IMR-90 (cell line): Measurements from ENCODE around the gene CD2BP2. TPM values are rescaled to one million over a fixed set of nuclear protein-coding genes. Genes with fewer than 3 reads are reported as not detected.
A peak's percentile ranks its signal among the peaks of the same experiment; 100 is the strongest.

ENCODE experiments used
- ATAC-seq: fragments of 200-7000 bp; cut with Tn5 transposase; 2 replicates; pipeline ENCODE4 v1.9.1; 2020; ENCODE audit warnings: low read depth, mild to moderate bottlenecking, moderate library complexity
- BruUV-seq: library from RNA; stranded (reverse); fragments of 400-500 nt; replicated peaks from 2 replicates; lab custom pipeline; 2021; lab: Mats Ljungman, UMichigan
- CTCF ChIA-PET: fragments of 300-600 bp; formaldehyde crosslinking; extraction: SDS; loops from one replicate; lab custom pipeline; 2021; ENCODE audit warnings: antibody characterized with exemption; lab: Yijun Ruan, JAX
- POLR2A ChIA-PET: fragments of 300-600 bp; sonication (Branson Sonifier 250); formaldehyde crosslinking; loops from one replicate; lab custom pipeline; 2022; ENCODE audit warnings: antibody characterized with exemption; ENCODE audit not compliant: unreplicated experiment; lab: Charles Lee
- DNase-seq: peaks from one replicate; pipeline ENCODE4 v3.0.0; 2013
- H2AFZ ChIP-seq: replicated peaks from 2 replicates; pipeline ENCODE3; 2013; ENCODE audit warnings: low read length, mild to moderate bottlenecking; ENCODE audit not compliant: poor library complexity
- H2AK5ac ChIP-seq: 2 replicates; pipeline ENCODE4 v1.6.1; 2013; ENCODE audit warnings: low read depth, low read length, inconsistent platforms
- H2AK9ac ChIP-seq: replicated peaks from 2 replicates; pipeline ENCODE3; 2013; ENCODE audit warnings: mild to moderate bottlenecking, low read depth, low read length, moderate library complexity; ENCODE audit not compliant: poor library complexity
- H2BK120ac ChIP-seq: 2 replicates; pipeline ENCODE4 v1.6.1; 2013; ENCODE audit warnings: low read depth, low read length, inconsistent platforms
- H2BK15ac ChIP-seq: 3 replicates; pipeline ENCODE4 v1.6.1; 2013; ENCODE audit warnings: low read depth, low read length, inconsistent platforms
- H2BK20ac ChIP-seq: 2 replicates; pipeline ENCODE4 v1.6.1; 2013; ENCODE audit warnings: low read depth, mild to moderate bottlenecking, inconsistent platforms, low read length, moderate library complexity
- H2BK5ac ChIP-seq: 2 replicates; pipeline ENCODE4 v1.6.1; 2013; ENCODE audit warnings: mild to moderate bottlenecking, low read depth, low read length, inconsistent platforms; ENCODE audit not compliant: poor library complexity, severe bottlenecking
- H3K14ac ChIP-seq: replicated peaks from 2 replicates; pipeline ENCODE4 v1.6.1; 2013; ENCODE audit warnings: low read depth, low read length, inconsistent platforms
- H3K18ac ChIP-seq: 2 replicates; pipeline ENCODE4 v1.6.1; 2013; ENCODE audit warnings: low read depth, low read length, control low read depth
- H3K23ac ChIP-seq: 2 replicates; pipeline ENCODE4 v1.6.1; 2013; ENCODE audit warnings: low read depth, low read length, inconsistent platforms
- H3K27ac ChIP-seq: 2 replicates; pipeline ENCODE4 v1.5.1; 2013; ENCODE audit warnings: mild to moderate bottlenecking, control low read depth, low read length; ENCODE audit not compliant: insufficient read depth
- H3K27me3 ChIP-seq: 2 replicates; pipeline ENCODE4 v1.6.1; 2013; ENCODE audit warnings: low read length; ENCODE audit not compliant: control insufficient read depth, insufficient read depth
- H3K36me3 ChIP-seq: 2 replicates; pipeline ENCODE4 v1.6.1; 2013; ENCODE audit warnings: low read length, mixed read lengths; ENCODE audit not compliant: control insufficient read depth, insufficient read depth
- H3K4ac ChIP-seq: 2 replicates; pipeline ENCODE4 v1.6.1; 2013; ENCODE audit warnings: low read depth, low read length, inconsistent platforms
- H3K4me1 ChIP-seq: 2 replicates; pipeline ENCODE4 v1.6.1; 2013; ENCODE audit warnings: low read length, mixed read lengths; ENCODE audit not compliant: control insufficient read depth, insufficient read depth
- H3K4me2 ChIP-seq: 2 replicates; pipeline ENCODE4 v1.6.1; 2013; ENCODE audit warnings: low read depth, mild to moderate bottlenecking, control low read depth, low read length, moderate library complexity
- H3K4me3 ChIP-seq: 2 replicates; pipeline ENCODE4 v1.5.1; 2013; ENCODE audit warnings: low read depth, mild to moderate bottlenecking, control low read depth, low read length, moderate library complexity; ENCODE audit not compliant: insufficient read depth
- H3K56ac ChIP-seq: 2 replicates; pipeline ENCODE4 v1.6.1; 2013; ENCODE audit warnings: low read length, inconsistent platforms; ENCODE audit not compliant: insufficient read depth; ENCODE audit errors: extremely low read depth
- H3K79me1 ChIP-seq, 2 experiments: 2 replicates each; pipeline ENCODE4 v1.6.1; 2013; ENCODE audit warnings: low read length in 2 of 2, inconsistent platforms in 1 of 2, low read depth in 1 of 2
- H3K9ac ChIP-seq: 2 replicates; pipeline ENCODE4 v1.6.1; 2013; ENCODE audit warnings: low read depth, low read length, control low read depth
- H3K9me1 ChIP-seq: 2 replicates; pipeline ENCODE4 v1.6.1; 2013; ENCODE audit warnings: low read length, inconsistent platforms; ENCODE audit not compliant: insufficient read depth
- H3K9me3 ChIP-seq: 2 replicates; pipeline ENCODE4 v1.6.1; 2013; ENCODE audit warnings: low read length; ENCODE audit not compliant: control insufficient read depth, insufficient read depth
- H4K20me1 ChIP-seq: 2 replicates; pipeline ENCODE4 v1.6.1; 2013; ENCODE audit warnings: low read length, inconsistent platforms; ENCODE audit not compliant: insufficient read depth
- H4K5ac ChIP-seq: 2 replicates; pipeline ENCODE4 v1.6.1; 2013; ENCODE audit warnings: mild to moderate bottlenecking, low read depth, low read length, control low read depth
- H4K8ac ChIP-seq, 2 experiments: 2 replicates each; pipeline ENCODE4 v1.6.1; 2013; ENCODE audit warnings: low read depth in 2 of 2, low read length in 2 of 2, control low read depth in 1 of 2, inconsistent platforms in 1 of 2
- H4K91ac ChIP-seq: 2 replicates; pipeline ENCODE4 v1.6.1; 2013; ENCODE audit warnings: low read depth, low read length, inconsistent platforms; ENCODE audit not compliant: insufficient read depth
- BHLHE40 ChIP-seq: fragments of 150-350 bp; IDR thresholded peaks from 2 replicates; pipeline ENCODE4 v1.6.1; 2016; ENCODE audit warnings: mild to moderate bottlenecking, low read depth, low read length
- FOS ChIP-seq: fragments of 150-350 bp; IDR thresholded peaks from 2 replicates; pipeline ENCODE4 v1.6.1; 2016; ENCODE audit warnings: low read depth, low read length
- NFE2L2 ChIP-seq: fragments of 150-350 bp; IDR thresholded peaks from 2 replicates; pipeline ENCODE4 v1.6.1; 2016; ENCODE audit warnings: low read depth, mild to moderate bottlenecking, low read length
- RAD21 ChIP-seq: IDR thresholded peaks from 2 replicates; pipeline ENCODE4 v1.6.1; 2012; ENCODE audit warnings: low read length, improper control_type of control experiment
- WGBS, 2 experiments: methylation state at CpG; one replicate each; pipeline versions ENCODE4 v1.1.5 to v1.1.7; 2013; ENCODE audit warnings: missing lambda C conversion rate in 2 of 2; ENCODE audit not compliant: insufficient read length in 1 of 2; ENCODE audit errors: extremely low coverage in 2 of 2; 5-methylcytosine and 5-hydroxymethylcytosine counted together
- dilution Hi-C: fragments of 300-500 bp; cut with HindIII; formaldehyde crosslinking; loops from one replicate; pipeline ENCODE4 v1.14.3; 2018; ENCODE audit warnings: low sequenced_read_pairs; ENCODE audit not compliant: unreplicated experiment
- in situ Hi-C: fragments of 300-500 bp; cut with MboI; formaldehyde crosslinking; loops from 3 replicates; pipeline ENCODE4 v1.14.3; 2019; ENCODE audit warnings: low sequenced_read_pairs, inconsistent platforms, mixed read lengths
- intact Hi-C: fragments of 100-400 bp; cut with micrococcal nuclease; formaldehyde crosslinking; loops from 2 replicates; pipeline ENCODE4 v1.10.0; 2022
- polyA plus RNA-seq, 3 experiments: library from polyadenylated mRNA; depleted of rRNA; stranded (reverse); fragments of >200 nt; gene quantifications; 2 replicates each; pipeline ENCODE4 v1.2.3, GENCODE V29; 2012; ENCODE audit warnings: low replicate concordance in 1 of 3
- total RNA-seq: library from RNA; depleted of rRNA; stranded (reverse); fragments of >200 nt; gene quantifications from 2 replicates; pipeline ENCODE4 v1.2.3, GENCODE V29; 2012
- TF ChIP-seq, protein P1 (sequence below): conservative IDR thresholded peaks from 2 replicates; pipeline ENCODE4 v1.5.1; 2012; ENCODE audit warnings: mild to moderate bottlenecking, low read depth, low read length, improper control_type of control experiment
- TF ChIP-seq, protein P2 (sequence below): fragments of 150-350 bp; IDR thresholded peaks from 2 replicates; pipeline ENCODE4 v1.6.1; 2017; ENCODE audit warnings: mild to moderate bottlenecking, antibody characterized with exemption, low read length, low read depth
- TF ChIP-seq, protein P3 (sequence below): fragments of 150-350 bp; IDR thresholded peaks from 2 replicates; pipeline ENCODE4 v1.6.1; 2016; ENCODE audit warnings: low read depth, mild to moderate bottlenecking, low read length, moderate library complexity, borderline replicate concordance

CD2BP2 gene
- total and polyA plus RNA-seq, 2 of the 4 experiments (the other 2 are of a cell fraction): 29.6 to 41.1 TPM

- Histone ChIP-seq H2AFZ (peak overlapping the region; percentile 99), H3K56ac (peak overlapping the region; percentile 13), H3K4ac (peak overlapping the region; percentile 98), H2BK20ac (peak overlapping the region; percentile 9), H3K9ac (peak overlapping the region; percentile 59), H3K18ac (peak overlapping the region; percentile 46), H2BK5ac (peak overlapping the region; percentile 88), H3K9me3 (no peaks in the 10 kb centered on the region), H3K14ac (peak overlapping the region; percentile 96), H3K4me3 (peak overlapping the region; percentile 6), H4K5ac (peak overlapping the region; percentile 93), H4K91ac (peak overlapping the region; percentile 88), H2BK15ac (peak overlapping the region; percentile 69; the same call in 1 of the 3 replicates), H3K27me3 (no peaks in the 10 kb centered on the region), H3K4me2 (peak overlapping the region; percentile 52), H3K27ac (peak overlapping the region; percentile 89), H3K23ac (peak overlapping the region; percentile 90; the same call in 1 of the 2 replicates), H3K36me3 (no peaks in the 10 kb centered on the region), H3K4me1 (peaks cover 7% of the 10 kb centered on the region), H4K8ac (peak overlapping the region; percentile 98 to 99), H3K9me1 (peaks cover 16% of the 10 kb centered on the region), H2BK120ac (peak overlapping the region; percentile 45), H4K20me1 (peaks cover 10% of the 10 kb centered on the region), H2AK5ac (peak overlapping the region; percentile 88), H2AK9ac (peak overlapping the region; percentile 100), H3K79me1 (peaks cover 5 to 30% of the 10 kb centered on the region in 2 experiments)
- no peak for TF ChIP-seq FOS
- TF ChIP-seq, protein P1, sequence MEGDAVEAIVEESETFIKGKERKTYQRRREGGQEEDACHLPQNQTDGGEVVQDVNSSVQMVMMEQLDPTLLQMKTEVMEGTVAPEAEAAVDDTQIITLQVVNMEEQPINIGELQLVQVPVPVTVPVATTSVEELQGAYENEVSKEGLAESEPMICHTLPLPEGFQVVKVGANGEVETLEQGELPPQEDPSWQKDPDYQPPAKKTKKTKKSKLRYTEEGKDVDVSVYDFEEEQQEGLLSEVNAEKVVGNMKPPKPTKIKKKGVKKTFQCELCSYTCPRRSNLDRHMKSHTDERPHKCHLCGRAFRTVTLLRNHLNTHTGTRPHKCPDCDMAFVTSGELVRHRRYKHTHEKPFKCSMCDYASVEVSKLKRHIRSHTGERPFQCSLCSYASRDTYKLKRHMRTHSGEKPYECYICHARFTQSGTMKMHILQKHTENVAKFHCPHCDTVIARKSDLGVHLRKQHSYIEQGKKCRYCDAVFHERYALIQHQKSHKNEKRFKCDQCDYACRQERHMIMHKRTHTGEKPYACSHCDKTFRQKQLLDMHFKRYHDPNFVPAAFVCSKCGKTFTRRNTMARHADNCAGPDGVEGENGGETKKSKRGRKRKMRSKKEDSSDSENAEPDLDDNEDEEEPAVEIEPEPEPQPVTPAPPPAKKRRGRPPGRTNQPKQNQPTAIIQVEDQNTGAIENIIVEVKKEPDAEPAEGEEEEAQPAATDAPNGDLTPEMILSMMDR: no peak
- TF ChIP-seq BHLHE40: no peak
- TF ChIP-seq, protein P2, sequence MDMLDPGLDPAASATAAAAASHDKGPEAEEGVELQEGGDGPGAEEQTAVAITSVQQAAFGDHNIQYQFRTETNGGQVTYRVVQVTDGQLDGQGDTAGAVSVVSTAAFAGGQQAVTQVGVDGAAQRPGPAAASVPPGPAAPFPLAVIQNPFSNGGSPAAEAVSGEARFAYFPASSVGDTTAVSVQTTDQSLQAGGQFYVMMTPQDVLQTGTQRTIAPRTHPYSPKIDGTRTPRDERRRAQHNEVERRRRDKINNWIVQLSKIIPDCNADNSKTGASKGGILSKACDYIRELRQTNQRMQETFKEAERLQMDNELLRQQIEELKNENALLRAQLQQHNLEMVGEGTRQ: 0 out of 2 replicates have a peak, but pooled peaks have one; percentile 7
- TF ChIP-seq RAD21: no peak
- no peak for TF ChIP-seq NFE2L2
- TF ChIP-seq, protein P3, sequence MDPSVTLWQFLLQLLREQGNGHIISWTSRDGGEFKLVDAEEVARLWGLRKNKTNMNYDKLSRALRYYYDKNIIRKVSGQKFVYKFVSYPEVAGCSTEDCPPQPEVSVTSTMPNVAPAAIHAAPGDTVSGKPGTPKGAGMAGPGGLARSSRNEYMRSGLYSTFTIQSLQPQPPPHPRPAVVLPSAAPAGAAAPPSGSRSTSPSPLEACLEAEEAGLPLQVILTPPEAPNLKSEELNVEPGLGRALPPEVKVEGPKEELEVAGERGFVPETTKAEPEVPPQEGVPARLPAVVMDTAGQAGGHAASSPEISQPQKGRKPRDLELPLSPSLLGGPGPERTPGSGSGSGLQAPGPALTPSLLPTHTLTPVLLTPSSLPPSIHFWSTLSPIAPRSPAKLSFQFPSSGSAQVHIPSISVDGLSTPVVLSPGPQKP: no peak
- POLR2A ChIA-PET: no interaction called here
- in situ Hi-C loops (no loop called here), intact Hi-C loops (no loop called here), dilution Hi-C loops (no loop called here)
- 100% methylated on average over 3 of the region's 29 CpGs; no CpG with 5 or more reads in 1 of the 2 experiments for WGBS, 2 experiments
- BruUV-seq: no TSS peak
- DNase-seq (no peak), ATAC-seq (no peak)
- CTCF ChIA-PET: no interaction called here
Observed at GRCh38 chr16:30377050-30377811, 22.1 kb upstream of the CD2BP2 start.
